Fibroblast of lung (primary cell): ENCODE results near the gene DNAJC8.

Experiments
- EZH2 ChIP-seq: IDR thresholded peaks from 2 replicates; pipeline ENCODE4 v1.5.1; 2012; ENCODE audit warnings: low read length, control low read depth, mild to moderate bottlenecking; ENCODE audit errors: missing control alignments
- TF ChIP-seq, protein P1 (sequence below), 2 donors: IDR thresholded peaks in 1 of 2; conservative IDR thresholded peaks in 1 of 2; 1 replicate in 1 of 2; 2 replicates in 1 of 2; pipeline ENCODE4 v1.5.1; 2011 to 2012; ENCODE audit warnings: low read length in 2 of 2, control low read depth in 1 of 2, inconsistent platforms in 1 of 2, low read depth in 1 of 2, mild to moderate bottlenecking in 1 of 2

DNA sequence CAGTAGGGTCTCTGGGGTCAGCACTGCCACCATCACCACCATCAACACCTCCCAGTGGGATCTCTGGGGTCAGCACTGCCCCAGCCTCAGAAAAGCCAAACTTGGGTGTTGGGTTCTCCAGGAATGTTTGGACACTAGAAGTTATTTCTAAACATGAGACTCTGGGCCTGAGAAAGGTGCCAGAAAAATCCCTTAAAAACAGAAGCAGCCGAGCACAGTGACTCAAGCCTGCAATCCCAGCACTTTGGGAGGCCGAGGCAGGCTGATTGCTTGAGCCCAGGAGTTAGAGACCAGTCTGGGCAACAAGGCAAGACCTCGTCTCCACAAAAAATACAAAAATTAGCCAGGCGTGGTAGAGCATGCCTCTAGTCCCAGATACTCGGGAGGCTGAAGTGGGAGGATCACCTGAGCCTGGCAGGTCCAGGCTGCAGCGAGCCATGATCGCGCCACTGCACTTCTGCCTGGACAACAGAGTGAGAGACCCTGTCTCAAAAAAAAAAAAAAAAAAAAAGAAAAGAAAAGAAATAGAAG is 56.8 kb downstream of the DNAJC8 start:
- TF ChIP-seq, protein P1, sequence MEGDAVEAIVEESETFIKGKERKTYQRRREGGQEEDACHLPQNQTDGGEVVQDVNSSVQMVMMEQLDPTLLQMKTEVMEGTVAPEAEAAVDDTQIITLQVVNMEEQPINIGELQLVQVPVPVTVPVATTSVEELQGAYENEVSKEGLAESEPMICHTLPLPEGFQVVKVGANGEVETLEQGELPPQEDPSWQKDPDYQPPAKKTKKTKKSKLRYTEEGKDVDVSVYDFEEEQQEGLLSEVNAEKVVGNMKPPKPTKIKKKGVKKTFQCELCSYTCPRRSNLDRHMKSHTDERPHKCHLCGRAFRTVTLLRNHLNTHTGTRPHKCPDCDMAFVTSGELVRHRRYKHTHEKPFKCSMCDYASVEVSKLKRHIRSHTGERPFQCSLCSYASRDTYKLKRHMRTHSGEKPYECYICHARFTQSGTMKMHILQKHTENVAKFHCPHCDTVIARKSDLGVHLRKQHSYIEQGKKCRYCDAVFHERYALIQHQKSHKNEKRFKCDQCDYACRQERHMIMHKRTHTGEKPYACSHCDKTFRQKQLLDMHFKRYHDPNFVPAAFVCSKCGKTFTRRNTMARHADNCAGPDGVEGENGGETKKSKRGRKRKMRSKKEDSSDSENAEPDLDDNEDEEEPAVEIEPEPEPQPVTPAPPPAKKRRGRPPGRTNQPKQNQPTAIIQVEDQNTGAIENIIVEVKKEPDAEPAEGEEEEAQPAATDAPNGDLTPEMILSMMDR (conservative IDR thresholded peaks at IDR 0.05 in 1 of 2, IDR thresholded peaks at IDR 0.05 in 1 of 2; ENCODE audit: low read depth in 1 of 2, low read length in 2 of 2): no peak
- TF ChIP-seq EZH2: no peak
